HG03432 (cell line): Measurements from ENCODE around the gene ANKRD33B.
"Not testable (repeated sequence)": the region's sequence is repeated elsewhere in the genome, so short reads cannot be mapped to it uniquely, and the experiment has no call there.

Experiments
- ATAC-seq: cut with Tn5 transposase; IDR thresholded peaks from one replicate; pipeline ENCODE4 v1.9.1; 2021; ENCODE audit warnings: mild to moderate bottlenecking, moderate library complexity; ENCODE audit not compliant: unreplicated experiment

Gene ANKRD33B

GRCh38 chr5:10536931-10537579, 26.8 kb upstream of the ANKRD33B start:
- ATAC-seq, result no peak

- no peak for ATAC-seq
Measured at GRCh38 chr5:10537624-10538023, 26.2 kb upstream of the ANKRD33B start.

DNA sequence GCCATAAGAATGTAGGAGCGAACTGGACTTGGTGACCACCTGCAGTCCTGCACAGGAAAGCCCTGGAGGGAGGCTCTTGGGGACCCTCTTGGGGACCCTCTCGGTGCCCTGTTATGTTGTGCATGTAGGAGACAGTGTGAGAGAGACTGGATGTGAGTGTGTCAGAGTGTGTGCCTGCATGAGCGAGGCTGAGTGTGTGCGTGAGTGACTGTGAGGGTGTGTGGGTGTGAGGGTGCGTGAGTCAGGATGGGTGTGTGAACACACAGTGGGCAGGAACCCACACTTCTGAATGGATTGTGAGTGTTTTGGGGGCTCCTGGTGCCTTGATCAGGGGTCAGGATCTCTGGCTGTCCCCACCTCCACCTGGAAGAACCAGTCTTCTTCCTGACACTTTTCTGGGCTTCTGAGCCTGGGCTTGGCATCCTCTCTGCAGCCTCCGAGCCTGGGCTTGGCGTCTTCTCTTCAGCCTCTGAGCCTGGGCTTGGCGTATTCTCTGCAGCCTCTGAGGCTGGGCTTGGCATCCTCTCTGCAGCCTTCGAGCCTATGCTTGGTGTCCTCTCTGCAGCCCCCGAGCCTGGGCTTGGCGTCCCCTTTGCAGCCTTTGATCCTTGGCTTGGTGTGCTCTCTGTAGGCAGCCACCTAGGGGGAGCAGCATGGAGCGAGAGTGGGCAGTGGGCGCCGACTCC, 25.6 kb upstream of the ANKRD33B start:
- ATAC-seq, result no peak

DNA sequence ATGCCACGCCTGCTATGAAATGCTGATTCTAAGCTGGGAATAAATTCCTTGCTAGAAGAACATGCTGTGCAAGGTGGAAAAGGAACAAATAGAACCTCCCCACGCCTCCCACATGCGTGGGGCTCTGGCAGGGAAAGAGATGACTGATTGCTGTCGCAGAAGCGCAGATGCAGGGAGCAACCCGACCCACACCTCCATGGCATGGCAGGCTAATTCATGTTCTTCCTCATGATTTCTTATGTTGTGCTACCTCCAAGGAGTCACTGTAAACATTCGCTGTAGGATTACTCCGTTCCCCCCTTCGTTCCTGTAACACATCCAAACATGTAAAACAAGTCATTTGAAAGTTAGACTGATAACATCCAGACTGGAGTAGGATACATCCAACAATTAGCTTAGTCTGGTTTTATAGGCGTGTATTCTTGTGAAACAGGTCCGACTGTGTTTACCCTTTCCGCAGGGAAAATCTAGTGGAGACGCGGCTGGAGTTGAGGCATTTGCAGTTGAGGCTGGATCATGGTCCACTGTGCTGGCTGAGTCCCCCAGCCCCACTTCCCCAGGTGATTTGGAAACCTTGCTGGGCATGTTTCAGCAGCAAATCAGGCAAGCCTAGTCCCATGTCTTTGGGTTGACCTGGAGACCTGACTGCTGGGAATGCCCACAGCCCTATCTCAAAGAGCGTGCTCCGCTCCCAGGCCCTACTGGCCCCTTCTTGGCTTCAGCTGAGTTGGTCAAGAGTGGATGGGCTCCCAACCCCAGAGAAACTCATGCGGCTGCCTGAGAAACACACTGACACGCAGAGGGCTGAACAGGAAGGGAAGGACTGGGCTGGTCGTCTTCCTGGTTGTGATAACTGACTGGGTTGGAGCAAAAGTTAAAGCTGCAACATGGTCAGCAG, 24.8 kb upstream of the ANKRD33B start:
- no peak for ATAC-seq

GRCh38 chr5:10539687-10539998, 24.2 kb upstream of the ANKRD33B start:
- ATAC-seq, result no peak

GRCh38 chr5:10540036-10540544, 23.8 kb upstream of the ANKRD33B start:
- ATAC-seq, result no peak

DNA sequence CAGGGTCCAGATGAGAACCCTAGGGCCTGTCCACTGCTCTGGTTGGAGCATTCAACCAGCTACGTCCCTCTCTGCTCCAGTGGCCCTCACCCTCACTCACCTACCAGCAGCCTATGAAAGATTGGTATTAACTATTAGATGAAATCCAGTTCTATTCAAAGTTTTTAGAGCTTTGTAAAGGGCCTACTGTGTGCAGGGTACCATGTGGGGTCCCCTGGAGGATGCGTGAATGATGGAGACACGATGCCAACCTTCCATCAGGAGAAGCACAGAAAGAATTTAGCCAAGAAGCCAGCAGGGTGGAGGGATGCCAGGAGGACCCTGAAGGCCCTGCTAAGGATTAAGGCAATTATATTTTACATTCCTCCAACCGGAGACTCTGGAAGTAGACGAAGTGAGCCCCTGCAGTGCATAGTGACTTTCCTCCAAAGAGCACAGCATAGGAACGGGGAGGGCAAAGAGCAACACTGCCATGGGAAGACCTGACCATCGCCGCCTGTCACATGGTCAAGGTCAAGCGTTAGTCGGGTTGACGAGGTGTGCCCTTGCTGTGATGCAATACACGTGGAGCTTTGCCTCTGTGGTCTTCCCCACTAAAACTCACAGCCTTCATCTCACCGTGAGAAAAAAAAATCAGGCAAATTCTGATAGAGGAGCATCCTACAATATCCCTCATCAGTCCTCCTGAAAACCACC, 22.8 kb upstream of the ANKRD33B start:
- ATAC-seq, result no peak

GRCh38 chr5:10542055-10542550, 21.8 kb upstream of the ANKRD33B start:
- no peak for ATAC-seq

DNA sequence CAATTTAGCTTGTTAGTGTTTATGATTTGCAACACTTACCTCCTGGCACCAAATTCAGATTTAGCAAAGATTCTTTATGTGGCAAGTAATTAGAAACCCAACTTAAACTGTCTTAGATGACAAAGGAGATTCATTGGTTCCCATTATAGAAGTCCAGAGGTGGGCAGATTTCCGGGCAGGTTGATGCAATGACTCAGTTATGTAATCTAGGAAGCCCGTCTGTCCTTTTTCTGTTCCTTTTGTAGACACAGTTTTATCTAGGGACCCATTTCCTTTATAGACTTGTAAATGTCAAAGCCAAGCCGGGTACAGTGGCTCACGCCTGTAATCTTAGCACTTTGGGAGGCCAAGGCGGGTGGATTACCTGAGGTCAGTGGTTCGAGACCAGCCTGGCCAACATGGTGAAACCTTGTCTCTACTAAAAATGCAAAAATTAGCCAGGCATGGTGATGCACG, 20.3 kb upstream of the ANKRD33B start:
- no peak for ATAC-seq

DNA sequence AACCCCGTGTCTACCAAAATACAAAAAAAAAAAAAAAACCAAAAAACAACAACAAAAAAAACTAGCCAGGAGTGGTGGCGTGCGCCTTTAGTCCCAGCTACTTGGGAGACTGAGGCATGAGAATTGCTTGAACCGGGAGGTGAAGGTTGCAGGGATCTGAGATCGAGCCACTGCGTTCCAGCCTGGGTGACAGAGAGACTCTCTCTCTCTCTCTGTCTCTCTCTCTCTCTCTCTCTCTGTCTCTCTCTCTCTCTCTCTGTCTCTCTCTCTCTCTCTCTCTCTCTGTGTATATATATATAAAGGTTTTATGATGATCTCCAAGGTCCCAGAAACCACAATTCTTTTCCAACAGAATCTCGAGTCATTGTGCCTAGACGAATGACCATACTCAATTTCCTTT, 18.8 kb upstream of the ANKRD33B start:
- no peak for ATAC-seq

DNA sequence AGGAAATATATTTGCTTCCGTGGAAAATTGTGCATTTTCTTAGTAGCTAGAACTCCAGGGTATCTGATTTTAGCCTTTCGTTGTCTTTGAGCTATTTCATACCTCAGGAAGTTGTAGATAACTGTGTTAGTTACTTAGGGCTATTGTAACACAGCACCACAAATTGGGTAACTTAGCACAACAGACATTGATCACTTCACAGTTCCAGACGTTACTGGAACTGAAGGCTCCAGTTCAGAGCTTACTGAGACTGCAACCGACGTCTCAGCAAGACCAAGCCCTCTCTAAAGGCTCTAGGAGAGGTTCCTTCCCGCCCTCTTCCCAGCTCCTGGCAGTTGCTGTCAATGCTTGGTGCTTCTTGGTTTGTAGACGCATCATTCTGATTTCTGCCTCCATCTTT, 17.7 kb upstream of the ANKRD33B start:
- ATAC-seq, result no peak

DNA sequence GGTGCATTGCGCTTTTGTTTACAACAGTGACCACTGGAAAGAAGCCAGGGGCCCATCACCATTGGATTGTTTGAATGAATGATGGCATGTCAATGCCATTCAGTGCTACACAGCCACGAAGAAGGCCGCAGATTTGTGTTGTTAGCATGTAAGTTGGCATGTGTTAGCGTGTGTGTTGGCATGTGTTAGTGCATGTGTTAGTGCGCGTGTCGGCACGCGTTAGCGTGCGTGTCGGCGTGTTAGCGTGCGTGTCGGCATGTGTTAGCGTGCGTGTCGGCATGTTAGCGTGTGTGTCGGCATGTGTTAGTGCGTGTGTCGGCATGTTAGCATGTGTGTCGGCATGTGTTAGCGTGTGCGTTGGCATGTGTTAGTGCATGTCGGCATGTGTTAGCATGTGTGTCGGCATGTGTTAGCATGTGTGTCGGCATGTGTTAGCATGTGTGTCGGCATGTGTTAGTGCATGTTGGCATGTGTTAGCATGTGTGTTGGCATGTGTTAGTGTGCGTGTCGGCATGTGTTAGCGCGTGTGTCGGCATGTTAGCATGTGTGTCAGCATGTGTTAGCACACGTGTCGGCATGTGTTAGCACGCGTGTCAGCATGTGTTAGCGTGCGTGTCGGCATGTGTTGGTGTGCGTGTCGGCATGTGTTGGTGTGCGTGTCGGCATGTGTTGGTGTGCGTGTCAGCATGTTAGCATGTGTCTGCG, 15.3 kb upstream of the ANKRD33B start:
- no peak for ATAC-seq

DNA sequence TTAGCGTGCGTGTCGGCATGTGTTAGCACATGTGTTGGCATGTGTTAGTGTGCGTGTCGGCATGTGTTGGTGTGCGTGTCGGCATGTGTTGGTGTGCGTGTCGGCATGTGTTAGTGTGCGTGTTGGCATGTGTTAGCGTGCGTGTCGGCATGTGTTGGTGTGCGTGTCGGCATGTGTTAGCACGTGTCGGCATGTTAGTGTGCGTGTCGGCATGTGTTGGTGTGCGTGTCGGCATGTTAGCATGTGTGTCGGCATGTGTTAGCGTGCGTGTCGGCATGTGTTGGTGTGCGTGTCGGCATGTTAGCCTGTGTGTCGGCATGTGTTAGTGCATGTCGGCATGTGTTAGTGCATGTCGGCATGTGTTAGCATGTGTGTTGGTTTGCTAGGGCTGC, 14.8 kb upstream of the ANKRD33B start:
- not testable (repeated sequence) for ATAC-seq

- ATAC-seq, result no peak
Measured at GRCh38 chr5:10550222-10550995, 13.5 kb upstream of the ANKRD33B start.

DNA sequence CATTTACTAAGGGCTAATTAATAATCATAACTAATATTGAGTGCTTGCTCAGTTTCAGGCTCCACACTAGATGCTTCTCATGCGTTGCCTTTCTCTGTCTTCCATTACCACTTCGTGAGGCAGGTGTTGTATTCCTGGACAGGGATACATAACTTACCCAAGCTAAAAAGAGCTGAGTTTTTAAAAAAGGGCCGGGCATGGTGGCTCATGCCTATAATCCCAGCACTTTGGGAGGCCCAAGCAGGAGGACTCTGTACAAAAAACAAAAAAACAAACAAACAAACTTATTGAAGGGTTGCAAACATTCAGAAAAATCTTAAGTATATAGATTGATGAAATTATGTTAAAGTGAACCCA, 12.1 kb upstream of the ANKRD33B start:
- no peak for ATAC-seq

GRCh38 chr5:10552183-10553143, 11.4 kb upstream of the ANKRD33B start:
- peak; percentile 82 for ATAC-seq

DNA sequence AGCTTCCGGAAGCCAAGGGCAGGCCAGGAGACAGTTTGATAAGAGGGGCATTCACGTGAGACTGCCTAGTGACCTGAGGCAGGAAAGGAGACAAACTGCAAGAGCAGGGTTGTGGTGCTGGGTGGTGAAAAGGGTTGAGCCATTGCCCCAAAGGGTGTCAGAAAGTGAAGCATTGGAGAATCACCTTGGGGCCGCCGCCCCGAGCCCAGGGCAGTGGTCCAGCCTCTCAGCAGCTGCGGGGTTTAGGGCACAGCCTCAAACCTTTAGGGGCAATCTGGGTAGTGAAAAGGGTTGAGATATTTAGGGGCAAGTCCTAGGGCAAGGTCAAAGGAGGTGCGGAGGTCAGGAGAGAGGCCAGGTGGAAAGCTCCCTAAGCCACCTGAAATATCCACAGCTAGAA, 10.4 kb upstream of the ANKRD33B start:
- no peak for ATAC-seq

- ATAC-seq, result no peak
Measured at GRCh38 chr5:10555277-10555684, 8.6 kb upstream of the ANKRD33B start.
